ENCODE data around the gene ZNF780B.

DNA sequence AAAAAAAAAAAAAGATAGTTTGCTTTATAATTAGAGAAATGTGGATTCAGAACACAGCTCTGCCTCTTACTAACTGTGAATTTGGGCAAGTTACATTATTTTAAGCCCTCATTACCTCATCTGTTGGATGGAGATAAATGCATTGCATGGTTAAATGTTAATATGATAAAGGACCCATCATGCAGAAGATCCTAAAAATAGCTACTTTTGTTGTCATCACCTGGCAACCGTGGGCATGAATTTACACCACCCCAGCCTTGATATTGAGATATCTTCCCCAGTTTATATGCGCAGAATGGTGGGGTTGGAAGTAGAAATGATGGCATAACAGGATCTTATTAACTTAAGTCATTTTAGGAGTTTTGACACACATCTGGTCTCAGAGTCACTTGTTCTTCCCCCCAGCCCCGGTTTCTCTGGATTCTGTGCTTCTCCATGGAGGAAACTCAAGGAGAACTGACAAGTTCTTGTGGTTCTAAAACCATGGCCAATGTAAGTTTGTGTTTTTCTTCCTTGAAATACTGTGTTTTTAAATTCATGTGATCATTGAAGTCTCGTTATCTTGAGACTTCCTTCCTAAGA is 50.2 kb downstream of the ZNF780B start:
- TF ChIP-seq, protein P1, sequence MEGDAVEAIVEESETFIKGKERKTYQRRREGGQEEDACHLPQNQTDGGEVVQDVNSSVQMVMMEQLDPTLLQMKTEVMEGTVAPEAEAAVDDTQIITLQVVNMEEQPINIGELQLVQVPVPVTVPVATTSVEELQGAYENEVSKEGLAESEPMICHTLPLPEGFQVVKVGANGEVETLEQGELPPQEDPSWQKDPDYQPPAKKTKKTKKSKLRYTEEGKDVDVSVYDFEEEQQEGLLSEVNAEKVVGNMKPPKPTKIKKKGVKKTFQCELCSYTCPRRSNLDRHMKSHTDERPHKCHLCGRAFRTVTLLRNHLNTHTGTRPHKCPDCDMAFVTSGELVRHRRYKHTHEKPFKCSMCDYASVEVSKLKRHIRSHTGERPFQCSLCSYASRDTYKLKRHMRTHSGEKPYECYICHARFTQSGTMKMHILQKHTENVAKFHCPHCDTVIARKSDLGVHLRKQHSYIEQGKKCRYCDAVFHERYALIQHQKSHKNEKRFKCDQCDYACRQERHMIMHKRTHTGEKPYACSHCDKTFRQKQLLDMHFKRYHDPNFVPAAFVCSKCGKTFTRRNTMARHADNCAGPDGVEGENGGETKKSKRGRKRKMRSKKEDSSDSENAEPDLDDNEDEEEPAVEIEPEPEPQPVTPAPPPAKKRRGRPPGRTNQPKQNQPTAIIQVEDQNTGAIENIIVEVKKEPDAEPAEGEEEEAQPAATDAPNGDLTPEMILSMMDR (IDR thresholded peaks at IDR 0.05), result no peak
- TF ChIP-seq EZH2 (IDR thresholded peaks at IDR 0.05), result no peak

Data from neural progenitor cell (in vitro differentiated cells).